ENCODE results near the gene PCGF1. TPM values are rescaled to one million over a fixed set of nuclear protein-coding genes. Genes with fewer than 3 reads are reported as not detected.

PCGF1 gene
- total RNA-seq, 1 experiment from 2014 or later = 28.1 TPM

GRCh38 chr2:74544634-74545033, 37.1 kb upstream of the PCGF1 start:
- Histone ChIP-seq H3K79me2 (ENCODE audit: insufficient read depth, low read length) (0 out of 2 replicates have a peak, but pooled peaks cover 2% of the 10 kb centered on the region), H2BK20ac (ENCODE audit: low read depth, low read length, poor library complexity, severe bottlenecking) (no peak overlapping the region), H2BK12ac (ENCODE audit: insufficient read length, low read depth, low read length) (no peak overlapping the region), H2BK5ac (ENCODE audit: insufficient read length, low read length) (no peak overlapping the region), H3K23ac (ENCODE audit: insufficient read length, low read depth, low read length) (no peak overlapping the region), H4K5ac (ENCODE audit: insufficient read length, low read depth, low read length) (no peak overlapping the region), H2BK15ac (ENCODE audit: low read depth, low read length) (no peak overlapping the region), H3K56ac (ENCODE audit: insufficient read length, low read depth, low read length) (no peak overlapping the region), H3K4me1 (ENCODE audit: insufficient read depth, low read length) (no peaks in the 10 kb centered on the region), H4K20me1 (ENCODE audit: control insufficient read depth, insufficient read depth, insufficient read length) (no peaks in the 10 kb centered on the region), H4K91ac (ENCODE audit: insufficient read length, low read depth, low read length) (no peak overlapping the region), H3K23me2 (ENCODE audit: insufficient read length, low read depth, low read length, poor library complexity, severe bottlenecking) (peaks cover 4% of the 10 kb centered on the region), H3K9ac (ENCODE audit: extremely low read depth, insufficient read length, low read length) (no peak overlapping the region), H3K4ac (ENCODE audit: low read depth, low read length) (no peak overlapping the region), H4K8ac (replicated peaks; ENCODE audit: insufficient read length, low read depth, low read length) (no peak overlapping the region), H3T11ph (ENCODE audit: low read length) (no peak overlapping the region), H3K9me3 (ENCODE audit: control insufficient read depth, low read depth, low read length) (no peaks in the 10 kb centered on the region), H2AFZ (ENCODE audit: low read length) (no peak overlapping the region), H2AK5ac (ENCODE audit: insufficient read length, low read length) (no peak overlapping the region), H3K14ac (ENCODE audit: insufficient read depth, low read length) (no peak overlapping the region), H3K27ac (ENCODE audit: insufficient read length, low read depth, low read length) (no peak overlapping the region), H3K79me1 (ENCODE audit: insufficient read depth, low read depth, low read length, poor library complexity, severe bottlenecking) (no peaks in the 10 kb centered on the region), H2BK120ac (ENCODE audit: low read depth, low read length, poor library complexity, severe bottlenecking) (no peak overlapping the region), H3K18ac (ENCODE audit: insufficient read length, low read depth, low read length) (no peak overlapping the region), H3K4me2 (ENCODE audit: insufficient read depth, insufficient read length, low read length) (no peak overlapping the region), H3K27me3 (ENCODE audit: insufficient read depth, low read length) (no peaks in the 10 kb centered on the region)
- Mint-ChIP-seq H3K36me3 (ENCODE audit: insufficient read depth in 1 of 3, low read depth in 3 of 3) (peaks cover 0 to 3% (median 2%) of the 10 kb centered on the region in 3 experiments; a peak in 3 of 7 replicates), H3K4me1 (peaks cover 9% of the 10 kb centered on the region in 2 experiments), H3K9me3 (no peaks in the 10 kb centered on the region), H3K27me3 (ENCODE audit: low read depth) (peaks cover 19% of the 10 kb centered on the region), H3K4me3 (no peak overlapping the region), H3K27ac (no peak overlapping the region)
- no peak; the same call in 2 of the 3 replicates for TF ChIP-seq CTCF (conservative IDR thresholded peaks at IDR 0.05)
- WGBS (ENCODE audit: extremely low coverage, insufficient read length, low lambda C conversion rate) = no CpG with 5 or more reads among the region's 3 CpGs
- no peak for DNase-seq

Data from H9 (cell line).